Measurements from ENCODE around the gene LTBP3. TPM values are rescaled to one million over a fixed set of nuclear protein-coding genes. Genes with fewer than 3 reads are reported as not detected.

LTBP3 gene
- total and polyA plus RNA-seq, 8 donors: 44.7 to 151 (median 68.6) TPM

DNA sequence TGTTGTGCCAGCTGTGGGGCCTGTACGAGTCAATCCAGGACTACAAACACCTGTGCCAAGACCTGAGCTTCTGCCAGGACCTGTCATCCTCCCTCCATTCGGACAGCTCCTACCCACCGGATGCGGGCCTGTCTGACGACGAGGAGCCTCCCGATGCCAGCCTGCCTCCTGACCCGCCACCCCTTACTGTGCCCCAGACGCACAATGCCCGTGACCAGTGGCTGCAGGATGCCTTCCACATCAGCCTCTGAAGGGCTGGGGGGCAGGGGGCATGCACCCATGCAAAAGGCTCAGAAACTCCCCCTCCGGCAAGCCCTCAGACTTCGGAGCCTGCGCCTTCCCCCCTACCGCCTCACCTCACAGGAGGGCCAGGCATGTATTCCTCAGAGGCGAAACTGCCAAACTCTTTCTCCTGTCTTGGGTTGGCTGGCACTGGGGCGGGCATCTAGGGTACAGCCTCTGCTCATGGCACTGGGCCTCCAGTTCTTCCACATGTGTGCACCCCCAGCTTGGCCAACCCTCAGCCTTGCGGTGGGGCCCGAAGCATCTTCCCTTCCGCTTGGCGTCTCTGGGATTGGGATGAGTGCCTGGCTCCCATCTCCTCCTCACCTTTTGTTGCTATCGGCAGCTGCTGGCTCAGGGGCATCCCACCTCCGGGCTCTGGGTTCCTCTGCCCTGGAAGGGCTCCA is 15.4 kb upstream of the LTBP3 start:
- 20 to 32% methylated on average over 22 of the region's 22 CpGs for WGBS, 2 donors
- TF ChIP-seq, protein P1, sequence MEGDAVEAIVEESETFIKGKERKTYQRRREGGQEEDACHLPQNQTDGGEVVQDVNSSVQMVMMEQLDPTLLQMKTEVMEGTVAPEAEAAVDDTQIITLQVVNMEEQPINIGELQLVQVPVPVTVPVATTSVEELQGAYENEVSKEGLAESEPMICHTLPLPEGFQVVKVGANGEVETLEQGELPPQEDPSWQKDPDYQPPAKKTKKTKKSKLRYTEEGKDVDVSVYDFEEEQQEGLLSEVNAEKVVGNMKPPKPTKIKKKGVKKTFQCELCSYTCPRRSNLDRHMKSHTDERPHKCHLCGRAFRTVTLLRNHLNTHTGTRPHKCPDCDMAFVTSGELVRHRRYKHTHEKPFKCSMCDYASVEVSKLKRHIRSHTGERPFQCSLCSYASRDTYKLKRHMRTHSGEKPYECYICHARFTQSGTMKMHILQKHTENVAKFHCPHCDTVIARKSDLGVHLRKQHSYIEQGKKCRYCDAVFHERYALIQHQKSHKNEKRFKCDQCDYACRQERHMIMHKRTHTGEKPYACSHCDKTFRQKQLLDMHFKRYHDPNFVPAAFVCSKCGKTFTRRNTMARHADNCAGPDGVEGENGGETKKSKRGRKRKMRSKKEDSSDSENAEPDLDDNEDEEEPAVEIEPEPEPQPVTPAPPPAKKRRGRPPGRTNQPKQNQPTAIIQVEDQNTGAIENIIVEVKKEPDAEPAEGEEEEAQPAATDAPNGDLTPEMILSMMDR (IDR thresholded peaks at IDR 0.05): no peak
- no peaks in the 10 kb centered on the region for H3K27me3 ChIP-seq
- DNase-seq (peak in 3 of 6 donors; percentile 56 to 76 (median 65)), FAIRE-seq (no peak), ATAC-seq (no peak)
- intact Hi-C loops (cut with DNase I): no loop called here
- no peaks in the 10 kb centered on the region for H3K9me3 ChIP-seq
- H3K4me1 ChIP-seq: peaks cover 21 to 42% (median 21%) of the 10 kb centered on the region in 3 donors
- peak overlapping the region; percentile 42 to 88 (median 72) for H3K4me3 ChIP-seq
- H3K27ac ChIP-seq: peak overlapping the region; percentile 40 to 86 (median 62)
- no peaks in the 10 kb centered on the region for H3K36me3 ChIP-seq

DNA sequence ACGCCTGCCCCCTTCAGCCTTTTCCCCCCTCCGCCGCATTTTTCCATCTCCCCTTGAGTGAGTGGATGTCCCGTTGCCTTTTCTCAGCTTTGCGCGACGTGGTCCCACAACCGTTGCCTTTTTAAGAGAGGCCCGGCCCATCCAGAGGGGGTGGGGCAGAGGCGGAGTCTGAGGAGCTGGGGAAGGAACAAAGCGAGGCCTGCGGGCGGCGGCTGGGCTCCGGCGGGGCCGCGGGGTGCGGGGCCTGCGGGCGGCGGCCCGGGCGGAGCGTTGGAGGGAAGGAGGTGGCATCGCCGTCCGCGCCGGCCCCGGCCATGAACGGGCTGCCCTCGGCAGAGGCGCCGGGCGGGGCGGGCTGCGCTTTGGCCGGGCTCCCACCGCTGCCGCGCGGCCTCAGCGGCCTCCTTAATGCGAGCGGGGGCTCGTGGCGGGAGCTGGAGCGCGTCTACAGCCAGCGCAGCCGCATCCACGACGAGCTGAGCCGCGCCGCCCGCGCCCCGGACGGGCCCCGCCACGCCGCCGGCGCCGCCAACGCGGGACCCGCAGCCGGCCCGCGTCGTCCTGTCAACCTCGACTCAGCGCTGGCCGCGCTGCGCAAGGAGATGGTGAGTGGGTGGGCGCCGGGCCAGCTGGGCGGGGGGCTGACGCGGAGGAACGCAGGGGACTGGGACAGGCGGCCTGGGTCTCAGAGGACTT is 14.3 kb upstream of the LTBP3 start, which contains the start of gene FAM89B:
Gene FAM89B (plus strand): TSS at position 183 of the 696 bp plus-strand sequence. CDS start 132 bp downstream, at position 315.
- TF ChIP-seq, protein P1 (IDR thresholded peaks at IDR 0.05): no peak
- H3K4me3 ChIP-seq: peak within 1 kb of the TSS; percentile 71 to 88 (median 84)
- DNase-seq (peak; percentile 89 to 95 (median 92)), FAIRE-seq (no peak), ATAC-seq (peak; percentile 25 to 46 (median 37))
- 0 to 1% methylated on average over 51 to 86 of the region's 86 CpGs for WGBS, 2 donors
- peaks cover 26 to 47% (median 28%) of the 10 kb centered on the region in 3 donors for H3K4me1 ChIP-seq
- no peaks in the 10 kb centered on the region for H3K27me3 ChIP-seq
- peak within 1 kb of the TSS; percentile 53 to 86 (median 80) for H3K27ac ChIP-seq
- H3K36me3 ChIP-seq: no peaks in the 10 kb centered on the region
- intact Hi-C loops (cut with DNase I): no loop called here
- no peaks in the 10 kb centered on the region for H3K9me3 ChIP-seq

DNA sequence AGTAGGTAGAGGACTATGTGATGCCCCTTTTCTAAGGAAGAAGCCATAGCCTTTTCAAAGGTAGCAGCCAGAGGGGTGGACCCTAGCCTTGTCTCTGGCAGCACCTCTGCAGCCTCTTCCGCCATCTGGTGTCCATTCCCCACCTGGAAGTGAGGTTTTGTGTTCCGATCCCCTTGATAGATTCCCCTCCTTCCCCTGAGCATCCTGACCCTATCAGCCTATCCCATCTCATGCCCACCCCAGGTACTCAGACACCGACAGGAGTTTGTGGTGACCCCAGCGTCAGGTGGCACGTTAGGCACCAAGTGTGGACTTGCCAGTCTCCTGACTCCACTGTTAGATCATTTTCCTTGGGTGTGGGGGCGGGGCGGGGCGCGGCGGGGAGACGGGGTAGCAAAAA is 13.8 kb upstream of the LTBP3 start:
- FAIRE-seq: no peak
- no peak for DNase-seq
- intact Hi-C loops (cut with DNase I): no loop called here
- H3K36me3 ChIP-seq: no peaks in the 10 kb centered on the region
- H3K27ac ChIP-seq: peak overlapping the region; percentile 40 to 74 (median 62)
- ATAC-seq: peak in 1 of 4 donors; percentile 5
- peaks cover 26 to 47% (median 28%) of the 10 kb centered on the region in 3 donors for H3K4me1 ChIP-seq
- TF ChIP-seq, protein P1 (IDR thresholded peaks at IDR 0.05): peak in 1 of 4 donors; percentile 10
- 3 to 4% methylated on average over 11 of the region's 11 CpGs for WGBS, 2 donors
- H3K4me3 ChIP-seq: peak overlapping the region; percentile 42 to 88 (median 72)
- H3K9me3 ChIP-seq: no peaks in the 10 kb centered on the region
- H3K27me3 ChIP-seq: no peaks in the 10 kb centered on the region

- intact Hi-C loops (cut with DNase I): no loop called here
- ATAC-seq (no peak), DNase-seq (peak in 2 of 6 donors; percentile 55 to 65), FAIRE-seq (no peak)
- H3K36me3 ChIP-seq: no peaks in the 10 kb centered on the region
- no peaks in the 10 kb centered on the region for H3K27me3 ChIP-seq
- 35 to 45% methylated on average over 7 to 9 of the region's 9 CpGs for WGBS, 2 donors
- no peaks in the 10 kb centered on the region for H3K9me3 ChIP-seq
- H3K4me3 ChIP-seq: peak overlapping the region; percentile 71 to 88 (median 84)
- H3K27ac ChIP-seq: peak overlapping the region; percentile 53 to 85 (median 72)
- peaks cover 26 to 42% (median 28%) of the 10 kb centered on the region in 3 donors for H3K4me1 ChIP-seq
- TF ChIP-seq, protein P1 (IDR thresholded peaks at IDR 0.05): no peak
These were observed 13.3 kb upstream of the LTBP3 start for GRCh38 chr11:65571420-65571819.
